Upper lobe of right lung (tissue), 1 donor: Measurements from ENCODE around the gene CFAP53. TPM values are rescaled to one million over a fixed set of nuclear protein-coding genes. Genes with fewer than 3 reads are reported as not detected.

ENCODE experiments used
- ATAC-seq: fragments of 200-7000 bp; cut with Tn5 transposase; one replicate; pipeline ENCODE4 v1.9.1; 2020; ENCODE audit warnings: mild to moderate bottlenecking, moderate library complexity
- DNase-seq: peaks from one replicate; pipeline ENCODE4 v3.0.0-alpha.2; 2020
- H3K27ac ChIP-seq: fragments of 200-600 bp; one replicate; pipeline ENCODE4 v1.8.0; 2022
- H3K27me3 ChIP-seq: fragments of 200-600 bp; one replicate; pipeline ENCODE4 v1.8.0; 2022; ENCODE audit warnings: mild to moderate bottlenecking
- H3K36me3 ChIP-seq: fragments of 200-600 bp; one replicate; pipeline ENCODE4 v1.8.0; 2022
- H3K4me1 ChIP-seq: fragments of 200-600 bp; one replicate; pipeline ENCODE4 v1.8.0; 2022
- H3K4me3 ChIP-seq: fragments of 200-600 bp; one replicate; pipeline ENCODE4 v1.8.0; 2022; ENCODE audit warnings: mild to moderate bottlenecking
- H3K9me3 ChIP-seq: fragments of 200-600 bp; one replicate; pipeline ENCODE4 v1.8.0; 2022
- CTCF ChIP-seq: fragments of 200-600 bp; IDR thresholded peaks from one replicate; pipeline ENCODE4 v1.8.0; 2022; ENCODE audit warnings: antibody characterized with exemption
- intact Hi-C: fragments of 100-400 bp; cut with DNase I; formaldehyde crosslinking; loops from one replicate; pipeline ENCODE4 v1.11.0; 2022
- total RNA-seq: library from RNA; stranded (reverse); fragmentation: NEBNext Ultra II Directional; extraction: Animal tissue kit (Norgen Biotek cat#: 25700); gene quantifications from one replicate; pipeline ENCODE4 v1.2.1, GENCODE V29; 2021
- donor health status: DM: no; HTN: yes; CAD: no; lungs with severe emphysema.

Gene CFAP53
- total RNA-seq, 1 donor from 2014 or later = not detected

GRCh38 chr18:50218432-50219197, 47.7 kb downstream of the CFAP53 start:
- Histone ChIP-seq H3K27me3 (no peaks in the 10 kb centered on the region), H3K36me3 (no peaks in the 10 kb centered on the region), H3K9me3 (no peaks in the 10 kb centered on the region), H3K4me3 (no peak overlapping the region), H3K4me1 (no peaks in the 10 kb centered on the region), H3K27ac (no peak overlapping the region)
- DNase-seq (no peak), ATAC-seq (peak; percentile 84)
- peak; percentile 44 for TF ChIP-seq CTCF
- intact Hi-C loops = no loop called here

- Histone ChIP-seq H3K4me3 (no peak overlapping the region), H3K27ac (no peak overlapping the region), H3K27me3 (peaks cover 11% of the 10 kb centered on the region), H3K4me1 (no peaks in the 10 kb centered on the region), H3K36me3 (no peaks in the 10 kb centered on the region), H3K9me3 (no peaks in the 10 kb centered on the region)
- TF ChIP-seq CTCF = no peak
- ATAC-seq (no peak), DNase-seq (no peak)
- intact Hi-C loops = no loop called here
Measured at GRCh38 chr18:50209311-50209710, 57.0 kb downstream of the CFAP53 start.

- intact Hi-C loops = no loop called here
- Histone ChIP-seq H3K27me3 (peaks cover 11% of the 10 kb centered on the region), H3K4me3 (no peak overlapping the region), H3K9me3 (no peaks in the 10 kb centered on the region), H3K36me3 (no peaks in the 10 kb centered on the region), H3K4me1 (peaks cover 7% of the 10 kb centered on the region), H3K27ac (no peak overlapping the region)
- TF ChIP-seq CTCF = no peak
- ATAC-seq (no peak), DNase-seq (no peak)
Measured at GRCh38 chr18:50207722-50208121, 58.6 kb downstream of the CFAP53 start.

GRCh38 chr18:50203801-50204604, 62.3 kb downstream of the CFAP53 start:
- peak; percentile 83 for ATAC-seq
- no peaks in the 10 kb centered on the region for H3K9me3 ChIP-seq
- DNase-seq = no peak
- H3K27ac ChIP-seq = no peak overlapping the region
- TF ChIP-seq CTCF = peak; percentile 60
- H3K4me1 ChIP-seq = peaks cover 16% of the 10 kb centered on the region
- no peak overlapping the region for H3K4me3 ChIP-seq
- intact Hi-C loops = no loop called here
- no peaks in the 10 kb centered on the region for H3K36me3 ChIP-seq
- peaks cover 11% of the 10 kb centered on the region for H3K27me3 ChIP-seq

GRCh38 chr18:50201476-50202018, 64.7 kb downstream of the CFAP53 start:
- H3K27me3 ChIP-seq = peaks cover 13% of the 10 kb centered on the region
- TF ChIP-seq CTCF = no peak
- peak; percentile 46 for ATAC-seq

More at GRCh38 chr18:50201476-50202018, 64.7 kb downstream of the CFAP53 start:
- no peak overlapping the region for H3K4me3 ChIP-seq
- H3K27ac ChIP-seq = no peak overlapping the region
- no peak for DNase-seq
- H3K9me3 ChIP-seq = no peaks in the 10 kb centered on the region
- intact Hi-C loops = no loop called here
- H3K36me3 ChIP-seq = no peaks in the 10 kb centered on the region
- H3K4me1 ChIP-seq = peaks cover 16% of the 10 kb centered on the region
